IMR-90 (cell line): ENCODE data around the gene ADAMTS19. TPM values are rescaled to one million over a fixed set of nuclear protein-coding genes. Genes with fewer than 3 reads are reported as not detected.

ENCODE experiments used
- ATAC-seq: fragments of 200-7000 bp; cut with Tn5 transposase; 2 replicates; pipeline ENCODE4 v1.9.1; 2020; ENCODE audit warnings: low read depth, mild to moderate bottlenecking, moderate library complexity
- BruUV-seq: library from RNA; stranded (reverse); fragments of 400-500 nt; replicated peaks from 2 replicates; lab custom pipeline; 2021; lab: Mats Ljungman, UMichigan
- CTCF ChIA-PET: fragments of 300-600 bp; formaldehyde crosslinking; extraction: SDS; loops from one replicate; lab custom pipeline; 2021; ENCODE audit warnings: antibody characterized with exemption; lab: Yijun Ruan, JAX
- POLR2A ChIA-PET: fragments of 300-600 bp; sonication (Branson Sonifier 250); formaldehyde crosslinking; loops from one replicate; lab custom pipeline; 2022; ENCODE audit warnings: antibody characterized with exemption; ENCODE audit not compliant: unreplicated experiment; lab: Charles Lee
- DNase-seq: peaks from one replicate; pipeline ENCODE4 v3.0.0; 2013
- H2AFZ ChIP-seq: replicated peaks from 2 replicates; pipeline ENCODE3; 2013; ENCODE audit warnings: low read length, mild to moderate bottlenecking; ENCODE audit not compliant: poor library complexity
- H2AK5ac ChIP-seq: 2 replicates; pipeline ENCODE4 v1.6.1; 2013; ENCODE audit warnings: low read depth, low read length, inconsistent platforms
- H2AK9ac ChIP-seq: replicated peaks from 2 replicates; pipeline ENCODE3; 2013; ENCODE audit warnings: mild to moderate bottlenecking, low read depth, low read length, moderate library complexity; ENCODE audit not compliant: poor library complexity
- H2BK120ac ChIP-seq: 2 replicates; pipeline ENCODE4 v1.6.1; 2013; ENCODE audit warnings: low read depth, low read length, inconsistent platforms
- H2BK15ac ChIP-seq: 3 replicates; pipeline ENCODE4 v1.6.1; 2013; ENCODE audit warnings: low read depth, low read length, inconsistent platforms
- H2BK20ac ChIP-seq: 2 replicates; pipeline ENCODE4 v1.6.1; 2013; ENCODE audit warnings: low read depth, mild to moderate bottlenecking, inconsistent platforms, low read length, moderate library complexity
- H2BK5ac ChIP-seq: 2 replicates; pipeline ENCODE4 v1.6.1; 2013; ENCODE audit warnings: mild to moderate bottlenecking, low read depth, low read length, inconsistent platforms; ENCODE audit not compliant: poor library complexity, severe bottlenecking
- H3K14ac ChIP-seq: replicated peaks from 2 replicates; pipeline ENCODE4 v1.6.1; 2013; ENCODE audit warnings: low read depth, low read length, inconsistent platforms
- H3K18ac ChIP-seq: 2 replicates; pipeline ENCODE4 v1.6.1; 2013; ENCODE audit warnings: low read depth, low read length, control low read depth
- H3K23ac ChIP-seq: 2 replicates; pipeline ENCODE4 v1.6.1; 2013; ENCODE audit warnings: low read depth, low read length, inconsistent platforms
- H3K27ac ChIP-seq: 2 replicates; pipeline ENCODE4 v1.5.1; 2013; ENCODE audit warnings: mild to moderate bottlenecking, control low read depth, low read length; ENCODE audit not compliant: insufficient read depth
- H3K27me3 ChIP-seq: 2 replicates; pipeline ENCODE4 v1.6.1; 2013; ENCODE audit warnings: low read length; ENCODE audit not compliant: control insufficient read depth, insufficient read depth
- H3K36me3 ChIP-seq: 2 replicates; pipeline ENCODE4 v1.6.1; 2013; ENCODE audit warnings: low read length, mixed read lengths; ENCODE audit not compliant: control insufficient read depth, insufficient read depth
- H3K4ac ChIP-seq: 2 replicates; pipeline ENCODE4 v1.6.1; 2013; ENCODE audit warnings: low read depth, low read length, inconsistent platforms
- H3K4me1 ChIP-seq: 2 replicates; pipeline ENCODE4 v1.6.1; 2013; ENCODE audit warnings: low read length, mixed read lengths; ENCODE audit not compliant: control insufficient read depth, insufficient read depth
- H3K4me2 ChIP-seq: 2 replicates; pipeline ENCODE4 v1.6.1; 2013; ENCODE audit warnings: low read depth, mild to moderate bottlenecking, control low read depth, low read length, moderate library complexity
- H3K4me3 ChIP-seq: 2 replicates; pipeline ENCODE4 v1.5.1; 2013; ENCODE audit warnings: low read depth, mild to moderate bottlenecking, control low read depth, low read length, moderate library complexity; ENCODE audit not compliant: insufficient read depth
- H3K56ac ChIP-seq: 2 replicates; pipeline ENCODE4 v1.6.1; 2013; ENCODE audit warnings: low read length, inconsistent platforms; ENCODE audit not compliant: insufficient read depth; ENCODE audit errors: extremely low read depth
- H3K79me1 ChIP-seq, 2 experiments: 2 replicates each; pipeline ENCODE4 v1.6.1; 2013; ENCODE audit warnings: low read length in 2 of 2, inconsistent platforms in 1 of 2, low read depth in 1 of 2
- H3K9ac ChIP-seq: 2 replicates; pipeline ENCODE4 v1.6.1; 2013; ENCODE audit warnings: low read depth, low read length, control low read depth
- H3K9me1 ChIP-seq: 2 replicates; pipeline ENCODE4 v1.6.1; 2013; ENCODE audit warnings: low read length, inconsistent platforms; ENCODE audit not compliant: insufficient read depth
- H3K9me3 ChIP-seq: 2 replicates; pipeline ENCODE4 v1.6.1; 2013; ENCODE audit warnings: low read length; ENCODE audit not compliant: control insufficient read depth, insufficient read depth
- H4K20me1 ChIP-seq: 2 replicates; pipeline ENCODE4 v1.6.1; 2013; ENCODE audit warnings: low read length, inconsistent platforms; ENCODE audit not compliant: insufficient read depth
- H4K5ac ChIP-seq: 2 replicates; pipeline ENCODE4 v1.6.1; 2013; ENCODE audit warnings: mild to moderate bottlenecking, low read depth, low read length, control low read depth
- H4K8ac ChIP-seq, 2 experiments: 2 replicates each; pipeline ENCODE4 v1.6.1; 2013; ENCODE audit warnings: low read depth in 2 of 2, low read length in 2 of 2, control low read depth in 1 of 2, inconsistent platforms in 1 of 2
- H4K91ac ChIP-seq: 2 replicates; pipeline ENCODE4 v1.6.1; 2013; ENCODE audit warnings: low read depth, low read length, inconsistent platforms; ENCODE audit not compliant: insufficient read depth
- CHD1 ChIP-seq: IDR thresholded peaks from 2 replicates; pipeline ENCODE4 v1.6.1; 2012; ENCODE audit warnings: low read depth, low read length, improper control_type of control experiment
- CTCF ChIP-seq: conservative IDR thresholded peaks from 2 replicates; pipeline ENCODE4 v1.5.1; 2012; ENCODE audit warnings: mild to moderate bottlenecking, low read depth, low read length, improper control_type of control experiment
- FOS ChIP-seq: fragments of 150-350 bp; IDR thresholded peaks from 2 replicates; pipeline ENCODE4 v1.6.1; 2016; ENCODE audit warnings: low read depth, low read length
- MAFK ChIP-seq: IDR thresholded peaks from 2 replicates; pipeline ENCODE4 v1.6.1; 2012; ENCODE audit warnings: low read depth, low read length, improper control_type of control experiment
- MAZ ChIP-seq: IDR thresholded peaks from 2 replicates; pipeline ENCODE4 v1.6.1; 2012; ENCODE audit warnings: low read depth, mild to moderate bottlenecking, low read length, improper control_type of control experiment, moderate library complexity, borderline replicate concordance
- MXI1 ChIP-seq: IDR thresholded peaks from 2 replicates; pipeline ENCODE4 v1.6.1; 2012; ENCODE audit warnings: low read depth, mild to moderate bottlenecking, low read length, moderate library complexity, borderline replicate concordance
- NFE2L2 ChIP-seq: fragments of 150-350 bp; IDR thresholded peaks from 2 replicates; pipeline ENCODE4 v1.6.1; 2016; ENCODE audit warnings: low read depth, mild to moderate bottlenecking, low read length
- POLR2A ChIP-seq: IDR thresholded peaks from 2 replicates; pipeline ENCODE4 v1.6.1; 2012; ENCODE audit warnings: mild to moderate bottlenecking, low read depth, low read length
- RAD21 ChIP-seq: IDR thresholded peaks from 2 replicates; pipeline ENCODE4 v1.6.1; 2012; ENCODE audit warnings: low read length, improper control_type of control experiment
- RCOR1 ChIP-seq: IDR thresholded peaks from 2 replicates; pipeline ENCODE4 v1.6.1; 2012; ENCODE audit warnings: mild to moderate bottlenecking, low read length, improper control_type of control experiment; ENCODE audit not compliant: insufficient replicate concordance
- RFX5 ChIP-seq: IDR thresholded peaks from 2 replicates; pipeline ENCODE4 v1.8.0; 2012; ENCODE audit warnings: low read depth, mild to moderate bottlenecking, low read length, moderate library complexity
- SMC3 ChIP-seq: fragments of 150-350 bp; IDR thresholded peaks from 2 replicates; pipeline ENCODE4 v1.6.1; 2016; ENCODE audit warnings: low read depth, mild to moderate bottlenecking, antibody characterized with exemption, low read length, moderate library complexity
- WGBS, 2 experiments: methylation state at CpG; one replicate each; pipeline versions ENCODE4 v1.1.5 to v1.1.7; 2013; ENCODE audit warnings: missing lambda C conversion rate in 2 of 2; ENCODE audit not compliant: insufficient read length in 1 of 2; ENCODE audit errors: extremely low coverage in 2 of 2; 5-methylcytosine and 5-hydroxymethylcytosine counted together
- dilution Hi-C: fragments of 300-500 bp; cut with HindIII; formaldehyde crosslinking; loops from one replicate; pipeline ENCODE4 v1.14.3; 2018; ENCODE audit warnings: low sequenced_read_pairs; ENCODE audit not compliant: unreplicated experiment
- in situ Hi-C: fragments of 300-500 bp; cut with MboI; formaldehyde crosslinking; loops from 3 replicates; pipeline ENCODE4 v1.14.3; 2019; ENCODE audit warnings: low sequenced_read_pairs, inconsistent platforms, mixed read lengths
- intact Hi-C: fragments of 100-400 bp; cut with micrococcal nuclease; formaldehyde crosslinking; loops from 2 replicates; pipeline ENCODE4 v1.10.0; 2022
- polyA plus RNA-seq, 3 experiments: library from polyadenylated mRNA; depleted of rRNA; stranded (reverse); fragments of >200 nt; gene quantifications; 2 replicates each; pipeline ENCODE4 v1.2.3, GENCODE V29; 2012; ENCODE audit warnings: low replicate concordance in 1 of 3
- total RNA-seq: library from RNA; depleted of rRNA; stranded (reverse); fragments of >200 nt; gene quantifications from 2 replicates; pipeline ENCODE4 v1.2.3, GENCODE V29; 2012
- TF ChIP-seq, protein P1 (sequence below): fragments of 150-350 bp; IDR thresholded peaks from 2 replicates; pipeline ENCODE4 v1.6.1; 2016; ENCODE audit warnings: low read depth, mild to moderate bottlenecking, low read length, moderate library complexity, borderline replicate concordance

The ADAMTS19 gene
- total and polyA plus RNA-seq, 2 of the 4 experiments (the other 2 are of a cell fraction), result under 0.01 to 0.17 TPM

DNA sequence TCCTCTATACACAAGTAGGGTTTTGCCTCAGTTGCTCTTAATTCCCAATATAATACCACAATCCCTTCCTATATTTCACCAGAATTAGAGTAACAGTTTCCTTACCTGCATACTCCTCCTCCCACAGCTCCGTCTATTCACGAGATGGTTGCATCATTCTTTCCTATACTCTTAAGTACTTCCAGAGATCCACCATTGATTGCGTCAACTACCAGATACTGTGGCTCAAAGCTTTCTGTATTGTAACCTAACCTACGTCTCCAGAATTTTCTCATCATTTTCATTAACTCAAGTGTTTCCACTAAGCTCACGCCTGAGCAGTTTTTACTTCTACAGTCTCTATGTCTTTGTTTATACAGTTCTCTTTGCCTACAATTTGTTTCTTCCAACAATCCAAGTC, 256.6 kb downstream of the ADAMTS19 start:
- BruUV-seq, result no TSS peak
- 0 out of 2 replicates have a peak, but pooled peaks cover 1% of the 10 kb centered on the region for H3K9me3 ChIP-seq
- no peak overlapping the region for H3K14ac ChIP-seq
- intact Hi-C loops (no loop called here), in situ Hi-C loops (no loop called here), dilution Hi-C loops (no loop called here)
- no peak for TF ChIP-seq POLR2A
- no peak for TF ChIP-seq SMC3
- TF ChIP-seq NFE2L2, result no peak
- TF ChIP-seq, protein P1, sequence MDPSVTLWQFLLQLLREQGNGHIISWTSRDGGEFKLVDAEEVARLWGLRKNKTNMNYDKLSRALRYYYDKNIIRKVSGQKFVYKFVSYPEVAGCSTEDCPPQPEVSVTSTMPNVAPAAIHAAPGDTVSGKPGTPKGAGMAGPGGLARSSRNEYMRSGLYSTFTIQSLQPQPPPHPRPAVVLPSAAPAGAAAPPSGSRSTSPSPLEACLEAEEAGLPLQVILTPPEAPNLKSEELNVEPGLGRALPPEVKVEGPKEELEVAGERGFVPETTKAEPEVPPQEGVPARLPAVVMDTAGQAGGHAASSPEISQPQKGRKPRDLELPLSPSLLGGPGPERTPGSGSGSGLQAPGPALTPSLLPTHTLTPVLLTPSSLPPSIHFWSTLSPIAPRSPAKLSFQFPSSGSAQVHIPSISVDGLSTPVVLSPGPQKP, result no peak
- no peak for TF ChIP-seq FOS
- TF ChIP-seq MXI1, result no peak
- TF ChIP-seq CHD1, result no peak
- TF ChIP-seq RFX5, result no peak
- no peak for TF ChIP-seq RCOR1
- no peak for TF ChIP-seq MAZ
- TF ChIP-seq CTCF, result no peak
- TF ChIP-seq MAFK, result no peak
- TF ChIP-seq RAD21, result no peak
- no peak overlapping the region for H3K23ac ChIP-seq
- H3K56ac ChIP-seq, result no peak overlapping the region
- no peak overlapping the region for H3K18ac ChIP-seq
- no peak overlapping the region for H3K4me2 ChIP-seq
- H3K27ac ChIP-seq, result no peak overlapping the region
- no peak overlapping the region for H4K8ac ChIP-seq
- H2AFZ ChIP-seq, result no peak overlapping the region
- no peak overlapping the region for H3K4me3 ChIP-seq
- H3K9me1 ChIP-seq, result no peaks in the 10 kb centered on the region
- H2AK5ac ChIP-seq, result no peak overlapping the region
- POLR2A ChIA-PET, result no interaction called here
- no peak overlapping the region for H2BK20ac ChIP-seq
- no peaks in the 10 kb centered on the region for H3K36me3 ChIP-seq
- DNase-seq (no peak), ATAC-seq (no peak)
- H2BK5ac ChIP-seq, result no peak overlapping the region
- H4K20me1 ChIP-seq, result no peaks in the 10 kb centered on the region
- H3K27me3 ChIP-seq, result no peaks in the 10 kb centered on the region
- WGBS, 2 experiments, result 80% methylated on average over 3 of the region's 5 CpGs; no CpG with 5 or more reads in 1 of the 2 experiments
- CTCF ChIA-PET, result no interaction called here
- no peak overlapping the region for H4K5ac ChIP-seq
- H3K79me1 ChIP-seq, result no peaks in the 10 kb centered on the region
- no peak overlapping the region for H3K4ac ChIP-seq
- H4K91ac ChIP-seq, result no peak overlapping the region
- H2AK9ac ChIP-seq, result no peak overlapping the region
- no peak overlapping the region for H2BK15ac ChIP-seq
- H3K9ac ChIP-seq, result no peak overlapping the region
- H3K4me1 ChIP-seq, result no peaks in the 10 kb centered on the region
- no peak overlapping the region for H2BK120ac ChIP-seq
